ENCODE results near the gene CRACR2A. TPM values are rescaled to one million over a fixed set of nuclear protein-coding genes. Genes with fewer than 3 reads are reported as not detected.

The CRACR2A gene
- total RNA-seq, 1 experiment from 2014 or later: not detected

DNA sequence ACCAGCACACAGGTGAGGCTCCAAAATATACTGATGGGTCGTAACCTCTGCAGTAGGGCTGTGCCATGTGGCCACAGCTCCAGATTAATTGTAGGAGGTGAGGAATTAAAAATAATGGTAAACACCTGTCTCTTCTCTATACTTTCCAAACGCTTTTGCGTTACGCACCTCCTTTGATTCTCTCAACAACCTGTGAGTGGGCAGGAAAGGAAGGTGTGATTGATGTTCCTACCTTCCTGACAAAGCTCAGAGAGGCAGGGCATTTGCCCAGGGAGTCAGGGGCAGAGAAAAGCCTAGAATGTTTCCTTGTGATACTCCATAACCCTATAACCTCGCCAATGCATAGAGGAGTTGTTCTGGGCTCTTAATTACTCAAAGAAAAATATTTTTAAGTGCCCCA, 137.0 kb downstream of the CRACR2A start:
- Histone ChIP-seq H3K36me3 (ENCODE audit: low read depth, low read length) (no peaks in the 10 kb centered on the region), H3K4me1 (ENCODE audit: insufficient read depth, low read length) (no peaks in the 10 kb centered on the region), H4K20me1 (ENCODE audit: low read length) (no peaks in the 10 kb centered on the region), H3K9me3 (ENCODE audit: low read length) (no peaks in the 10 kb centered on the region), H3K79me2 (ENCODE audit: low read length) (no peaks in the 10 kb centered on the region), H3K9me2 (replicated peaks; ENCODE audit: low read length) (no peaks in the 10 kb centered on the region), H3F3A (ENCODE audit: low read length, unreplicated experiment) (no peaks in the 10 kb centered on the region), H2AFZ (ENCODE audit: low read length) (no peak overlapping the region), H3K27ac (ENCODE audit: low read length) (no peak overlapping the region), H3K4me2 (ENCODE audit: low read length) (no peak overlapping the region), H3K4me3 (ENCODE audit: low read length) (no peak overlapping the region), H3K9ac (ENCODE audit: low read length) (no peak overlapping the region), H3K27me3 (ENCODE audit: low read length) (peaks cover 33% of the 10 kb centered on the region)
- TF ChIP-seq EZH2phosphoT487 (IDR thresholded peaks at IDR 0.05; ENCODE audit: borderline replicate concordance, low read length) (no peak), EZH2 (IDR thresholded peaks at IDR 0.05; ENCODE audit: low read length, unreplicated experiment) (no peak)
- TF ChIP-seq, protein P1, sequence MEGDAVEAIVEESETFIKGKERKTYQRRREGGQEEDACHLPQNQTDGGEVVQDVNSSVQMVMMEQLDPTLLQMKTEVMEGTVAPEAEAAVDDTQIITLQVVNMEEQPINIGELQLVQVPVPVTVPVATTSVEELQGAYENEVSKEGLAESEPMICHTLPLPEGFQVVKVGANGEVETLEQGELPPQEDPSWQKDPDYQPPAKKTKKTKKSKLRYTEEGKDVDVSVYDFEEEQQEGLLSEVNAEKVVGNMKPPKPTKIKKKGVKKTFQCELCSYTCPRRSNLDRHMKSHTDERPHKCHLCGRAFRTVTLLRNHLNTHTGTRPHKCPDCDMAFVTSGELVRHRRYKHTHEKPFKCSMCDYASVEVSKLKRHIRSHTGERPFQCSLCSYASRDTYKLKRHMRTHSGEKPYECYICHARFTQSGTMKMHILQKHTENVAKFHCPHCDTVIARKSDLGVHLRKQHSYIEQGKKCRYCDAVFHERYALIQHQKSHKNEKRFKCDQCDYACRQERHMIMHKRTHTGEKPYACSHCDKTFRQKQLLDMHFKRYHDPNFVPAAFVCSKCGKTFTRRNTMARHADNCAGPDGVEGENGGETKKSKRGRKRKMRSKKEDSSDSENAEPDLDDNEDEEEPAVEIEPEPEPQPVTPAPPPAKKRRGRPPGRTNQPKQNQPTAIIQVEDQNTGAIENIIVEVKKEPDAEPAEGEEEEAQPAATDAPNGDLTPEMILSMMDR (conservative IDR thresholded peaks at IDR 0.05; ENCODE audit: low read depth, low read length): no peak
- DNase-seq (no peak), ATAC-seq (no peak)
- intact Hi-C loops (cut with micrococcal nuclease): no loop called here
- POLR2A ChIA-PET (ENCODE audit: unreplicated experiment): no interaction called here
- BruUV-seq (replicated peaks): no TSS peak
- CTCF ChIA-PET: no interaction called here

DNA sequence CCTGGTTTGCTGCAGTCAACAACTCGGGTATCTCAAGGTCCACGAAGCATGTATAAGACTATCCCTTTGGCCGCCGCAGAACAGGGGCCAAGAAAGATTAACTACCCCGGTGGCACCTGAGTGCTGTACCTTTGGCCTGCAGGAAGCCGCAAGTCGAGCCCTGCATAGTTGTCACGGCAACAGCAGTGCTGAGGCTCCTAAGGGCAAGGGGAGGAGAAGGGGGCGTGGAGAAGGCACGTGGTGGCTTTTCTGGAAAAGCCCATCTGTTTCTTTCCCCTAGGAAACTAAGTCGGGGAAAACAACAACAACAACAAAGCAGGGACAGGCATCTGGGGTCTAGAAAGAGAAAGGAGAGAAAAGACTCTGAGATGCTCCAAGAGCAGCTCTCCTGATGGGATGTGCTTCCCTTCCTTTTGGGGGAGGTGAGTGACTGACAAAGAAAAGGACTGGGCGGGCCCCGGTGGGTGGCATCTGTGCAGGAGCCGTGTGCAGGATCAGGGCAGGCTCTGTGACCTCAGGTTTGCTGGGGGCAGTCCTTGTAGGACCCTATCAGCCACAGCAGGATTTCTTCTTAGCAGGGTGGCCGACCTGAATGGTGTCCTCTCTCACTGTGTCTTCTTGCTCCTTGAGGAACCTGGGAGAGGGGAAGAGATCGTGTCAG, 138.0 kb downstream of the CRACR2A start:
- CTCF ChIA-PET: no interaction called here
- POLR2A ChIA-PET (ENCODE audit: unreplicated experiment): no interaction called here
- intact Hi-C loops (cut with micrococcal nuclease): no loop called here

More for the DNA sequence above, 138.0 kb downstream of the CRACR2A start:
- Histone ChIP-seq H2AFZ (ENCODE audit: low read length) (no peak overlapping the region), H3K9ac (ENCODE audit: low read length) (no peak overlapping the region), H4K20me1 (ENCODE audit: low read length) (no peaks in the 10 kb centered on the region), H3K79me2 (ENCODE audit: low read length) (no peaks in the 10 kb centered on the region), H3K36me3 (ENCODE audit: low read depth, low read length) (no peaks in the 10 kb centered on the region), H3K4me2 (ENCODE audit: low read length) (no peak overlapping the region), H3K27ac (ENCODE audit: low read length) (no peak overlapping the region), H3F3A (ENCODE audit: low read length, unreplicated experiment) (no peaks in the 10 kb centered on the region), H3K4me1 (ENCODE audit: insufficient read depth, low read length) (no peaks in the 10 kb centered on the region), H3K9me3 (ENCODE audit: low read length) (no peaks in the 10 kb centered on the region), H3K4me3 (ENCODE audit: low read length) (no peak overlapping the region), H3K27me3 (ENCODE audit: low read length) (peaks cover 26% of the 10 kb centered on the region), H3K9me2 (replicated peaks; ENCODE audit: low read length) (no peaks in the 10 kb centered on the region)
- TF ChIP-seq EZH2phosphoT487 (IDR thresholded peaks at IDR 0.05; ENCODE audit: borderline replicate concordance, low read length): no peak
- TF ChIP-seq, protein P1 (conservative IDR thresholded peaks at IDR 0.05; ENCODE audit: low read depth, low read length): no peak
- DNase-seq: no peak
- BruUV-seq (replicated peaks): no TSS peak
- no peak for ATAC-seq
